Measurements from ENCODE around the gene LINC01488. TPM values are rescaled to one million over a fixed set of nuclear protein-coding genes. Genes with fewer than 3 reads are reported as not detected.

The LINC01488 gene
- total and polyA plus RNA-seq, 3 donors from 2014 or later: not detected

DNA sequence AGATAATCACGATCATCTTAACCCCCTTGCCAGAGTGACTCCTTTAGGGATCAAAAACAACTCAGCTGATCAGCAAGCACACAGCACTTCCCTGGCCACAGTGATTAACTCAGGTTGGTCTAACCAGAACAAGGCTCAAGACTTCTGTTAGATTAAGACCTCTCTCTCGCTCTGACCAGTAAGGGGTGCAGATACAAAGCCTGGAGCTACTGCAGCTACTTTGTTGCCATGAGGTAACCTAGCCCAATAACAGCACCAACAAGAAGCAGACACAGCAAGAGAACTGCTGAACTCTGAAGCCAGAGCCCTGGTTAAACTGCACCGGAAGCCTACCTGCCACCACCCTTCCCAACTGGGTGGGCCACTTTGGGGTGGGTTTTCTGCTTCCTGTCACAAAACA lies 42.0 kb downstream of the LINC01488 start:
- intact Hi-C loops (cut with DNase I; ENCODE audit: low total_unique reads): no loop called here
- Histone ChIP-seq H3K36me3 (ENCODE audit: low read depth, missing control alignments) (no peaks in the 10 kb centered on the region), H3K4me3 (no peak overlapping the region), H3K4me1 (no peaks in the 10 kb centered on the region), H3K27ac (no peak overlapping the region), H3K9me3 (no peaks in the 10 kb centered on the region), H3K27me3 (no peaks in the 10 kb centered on the region)
- 92 to 100% methylated on average over 2 to 3 of the region's 3 CpGs for WGBS, 2 donors
- TF ChIP-seq, protein P1, sequence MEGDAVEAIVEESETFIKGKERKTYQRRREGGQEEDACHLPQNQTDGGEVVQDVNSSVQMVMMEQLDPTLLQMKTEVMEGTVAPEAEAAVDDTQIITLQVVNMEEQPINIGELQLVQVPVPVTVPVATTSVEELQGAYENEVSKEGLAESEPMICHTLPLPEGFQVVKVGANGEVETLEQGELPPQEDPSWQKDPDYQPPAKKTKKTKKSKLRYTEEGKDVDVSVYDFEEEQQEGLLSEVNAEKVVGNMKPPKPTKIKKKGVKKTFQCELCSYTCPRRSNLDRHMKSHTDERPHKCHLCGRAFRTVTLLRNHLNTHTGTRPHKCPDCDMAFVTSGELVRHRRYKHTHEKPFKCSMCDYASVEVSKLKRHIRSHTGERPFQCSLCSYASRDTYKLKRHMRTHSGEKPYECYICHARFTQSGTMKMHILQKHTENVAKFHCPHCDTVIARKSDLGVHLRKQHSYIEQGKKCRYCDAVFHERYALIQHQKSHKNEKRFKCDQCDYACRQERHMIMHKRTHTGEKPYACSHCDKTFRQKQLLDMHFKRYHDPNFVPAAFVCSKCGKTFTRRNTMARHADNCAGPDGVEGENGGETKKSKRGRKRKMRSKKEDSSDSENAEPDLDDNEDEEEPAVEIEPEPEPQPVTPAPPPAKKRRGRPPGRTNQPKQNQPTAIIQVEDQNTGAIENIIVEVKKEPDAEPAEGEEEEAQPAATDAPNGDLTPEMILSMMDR (IDR thresholded peaks at IDR 0.05): no peak
- no peak for TF ChIP-seq POLR2A (IDR thresholded peaks at IDR 0.05)
- DNase-seq: no peak

DNA sequence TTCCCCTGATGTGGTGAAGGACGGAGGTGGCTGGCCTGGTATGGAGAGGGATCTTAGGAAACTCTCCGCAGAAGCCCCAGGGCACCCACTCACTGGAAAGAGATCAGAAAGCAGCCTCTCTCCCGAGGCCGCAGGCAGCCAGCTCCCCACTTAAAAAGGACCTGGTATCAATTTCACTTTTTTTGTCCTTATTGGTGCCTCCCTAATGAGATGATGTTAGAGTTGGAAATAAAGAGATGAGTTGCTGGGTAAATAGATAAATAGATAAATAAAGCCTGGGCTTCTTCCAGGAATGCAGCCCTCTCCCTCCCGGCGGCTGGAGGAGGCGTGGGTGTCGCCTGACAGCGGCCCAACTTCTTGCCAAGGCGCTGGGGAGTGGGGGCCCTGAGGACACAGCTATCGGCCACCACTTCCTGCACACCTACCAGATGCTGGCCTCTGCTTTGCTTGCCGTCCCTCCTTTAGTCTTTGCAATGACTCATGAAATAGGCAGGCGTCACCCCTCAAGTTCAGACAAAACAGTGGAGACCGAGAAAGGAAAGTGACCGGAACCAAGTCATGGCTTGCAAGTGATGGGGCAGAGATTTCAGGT lies 42.9 kb downstream of the LINC01488 start:
- intact Hi-C loops (cut with DNase I; ENCODE audit: low total_unique reads): no loop called here
- Histone ChIP-seq H3K36me3 (ENCODE audit: low read depth, missing control alignments) (no peaks in the 10 kb centered on the region), H3K4me3 (no peak overlapping the region), H3K9me3 (no peaks in the 10 kb centered on the region), H3K27me3 (no peaks in the 10 kb centered on the region), H3K27ac (no peak overlapping the region), H3K4me1 (no peaks in the 10 kb centered on the region)
- no peak for DNase-seq
- TF ChIP-seq, protein P1 (IDR thresholded peaks at IDR 0.05): no peak
- no peak for TF ChIP-seq POLR2A (IDR thresholded peaks at IDR 0.05)
- 42 to 43% methylated on average over 15 of the region's 15 CpGs for WGBS, 2 donors

DNA sequence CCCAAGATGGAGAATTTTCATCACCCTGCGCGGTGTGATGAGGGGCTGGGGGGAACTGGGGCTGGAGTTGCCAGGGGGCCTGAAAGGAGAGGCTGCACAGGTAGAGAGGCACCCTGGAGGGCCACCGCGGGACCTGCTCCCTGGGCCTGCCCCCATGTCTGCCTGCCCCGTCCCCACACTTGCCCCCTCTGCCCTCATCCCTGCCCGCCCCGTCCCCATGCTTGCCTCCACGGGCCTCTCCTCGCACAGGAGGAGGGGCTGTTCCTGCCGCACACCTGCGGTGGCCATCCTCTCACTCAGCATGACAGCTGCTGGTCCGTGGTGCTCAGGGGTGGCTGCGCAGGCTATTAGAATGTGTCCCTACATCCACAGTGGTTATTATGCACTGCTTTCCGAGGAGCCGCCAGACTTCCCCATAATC lies 43.5 kb downstream of the LINC01488 start:
- H3K4me1 ChIP-seq: no peaks in the 10 kb centered on the region
- TF ChIP-seq, protein P1 (IDR thresholded peaks at IDR 0.05): no peak
- TF ChIP-seq POLR2A (IDR thresholded peaks at IDR 0.05): no peak
- no peak overlapping the region for H3K27ac ChIP-seq
- no peak for DNase-seq
- 88 to 92% methylated on average over 7 to 15 of the region's 15 CpGs for WGBS, 2 donors
- no peaks in the 10 kb centered on the region for H3K9me3 ChIP-seq
- no peak overlapping the region for H3K4me3 ChIP-seq
- intact Hi-C loops (cut with DNase I; ENCODE audit: low total_unique reads): no loop called here
- no peaks in the 10 kb centered on the region for H3K36me3 ChIP-seq (ENCODE audit: low read depth, missing control alignments)
- no peaks in the 10 kb centered on the region for H3K27me3 ChIP-seq

DNA sequence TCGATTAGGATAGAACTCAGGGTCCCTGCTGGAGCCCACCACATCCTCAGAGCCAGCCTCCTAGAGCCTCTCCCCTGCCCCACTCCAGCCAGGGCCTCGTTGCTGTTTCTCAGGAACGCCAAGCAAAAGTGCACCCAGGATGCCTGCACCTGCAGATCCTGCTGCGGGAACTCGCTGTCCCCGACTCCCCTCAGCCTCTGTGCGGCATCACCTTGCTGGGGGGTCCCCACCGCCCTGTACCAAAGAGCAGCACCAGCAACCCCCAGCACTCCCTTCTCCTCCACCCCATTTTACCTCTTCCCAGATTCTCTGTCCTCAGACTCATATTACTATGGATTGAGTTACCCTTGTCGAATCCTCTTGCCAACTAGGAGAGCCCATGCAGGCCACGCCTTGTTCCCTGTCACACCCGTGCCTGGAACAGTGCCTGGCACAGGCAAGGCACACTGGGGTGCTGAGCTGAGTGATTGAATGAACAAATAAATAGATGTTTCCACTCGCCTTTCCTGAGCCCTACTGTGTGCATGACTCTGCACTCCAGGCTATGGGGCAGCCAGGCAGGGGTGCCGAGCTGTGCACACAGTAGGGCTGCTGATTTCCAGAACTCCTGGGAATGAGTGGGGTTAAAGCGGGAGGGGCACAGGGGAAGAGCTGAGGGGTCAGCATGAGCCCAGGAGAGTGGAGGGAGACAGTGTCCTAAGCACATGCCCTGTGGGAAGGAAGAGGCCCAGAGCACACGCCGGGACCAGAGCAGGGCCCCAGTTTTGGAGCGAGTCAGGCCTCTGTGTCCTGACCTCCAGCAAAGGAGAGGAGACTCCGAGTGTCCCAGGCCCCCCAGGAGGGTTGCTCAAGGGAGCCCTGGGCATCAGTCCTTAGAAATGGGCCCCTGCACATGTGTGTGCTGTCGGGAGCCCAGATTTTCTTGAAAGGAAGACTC lies 44.3 kb downstream of the LINC01488 start:
- Histone ChIP-seq H3K36me3 (ENCODE audit: low read depth, missing control alignments) (no peaks in the 10 kb centered on the region), H3K27me3 (no peaks in the 10 kb centered on the region), H3K27ac (no peak overlapping the region), H3K9me3 (no peaks in the 10 kb centered on the region), H3K4me3 (no peak overlapping the region), H3K4me1 (no peaks in the 10 kb centered on the region)
- WGBS, 2 donors: 86 to 90% methylated on average over 16 to 19 of the region's 19 CpGs
- TF ChIP-seq POLR2A (IDR thresholded peaks at IDR 0.05): no peak
- TF ChIP-seq, protein P1 (IDR thresholded peaks at IDR 0.05): no peak
- intact Hi-C loops (cut with DNase I; ENCODE audit: low total_unique reads): no loop called here
- no peak for DNase-seq
